KMS-11 (cell line): ENCODE measurements around the gene PRL.

ENCODE experiments used
- H2AFZ ChIP-seq: fragments of 200-600 bp; sonication (generic); 2 replicates; pipeline ENCODE4 v1.6.1; 2016; ENCODE audit warnings: antibody characterized with exemption, mixed run types, low read depth
- H3K27ac ChIP-seq: fragments of 200-600 bp; sonication (generic); 2 replicates; pipeline ENCODE4 v1.6.1; 2016; ENCODE audit warnings: mild to moderate bottlenecking, mixed run types
- H3K27me3 ChIP-seq: fragments of 200-600 bp; sonication (generic); 2 replicates; pipeline ENCODE4 v1.6.1; 2017; ENCODE audit warnings: mild to moderate bottlenecking, low read depth, mixed run types, moderate library complexity; ENCODE audit not compliant: insufficient read depth
- H3K36me3 ChIP-seq: fragments of 200-600 bp; sonication (generic); 2 replicates; pipeline ENCODE4 v1.6.1; 2017; ENCODE audit warnings: mild to moderate bottlenecking, mixed run types; ENCODE audit not compliant: insufficient read depth
- H3K4me1 ChIP-seq: fragments of 200-600 bp; sonication (generic); 2 replicates; pipeline ENCODE4 v1.6.1; 2016; ENCODE audit warnings: mild to moderate bottlenecking, low read depth, mixed run types; ENCODE audit not compliant: poor library complexity, severe bottlenecking
- H3K4me2 ChIP-seq: fragments of 200-600 bp; sonication (generic); 2 replicates; pipeline ENCODE4 v1.7.0; 2016; ENCODE audit warnings: mild to moderate bottlenecking, mixed run types
- H3K4me3 ChIP-seq: fragments of 200-600 bp; sonication (generic); IDR thresholded peaks from 2 replicates; pipeline ENCODE4 v1.6.1; 2017; ENCODE audit warnings: low read depth, low read length, mixed read lengths; ENCODE audit not compliant: insufficient read depth
- H3K79me2 ChIP-seq: fragments of 200-600 bp; sonication (generic); 2 replicates; pipeline ENCODE4 v1.6.1; 2016; ENCODE audit warnings: low read depth, mixed run types; ENCODE audit not compliant: insufficient read depth
- H3K9ac ChIP-seq: fragments of 200-600 bp; sonication (generic); 2 replicates; pipeline ENCODE4 v1.6.1; 2016; ENCODE audit warnings: mild to moderate bottlenecking, mixed run types
- H4K20me1 ChIP-seq: fragments of 200-600 bp; sonication (generic); 2 replicates; pipeline ENCODE4 v1.6.1; 2016; ENCODE audit warnings: mild to moderate bottlenecking, mixed run types; ENCODE audit not compliant: insufficient read depth
- CTCF ChIP-seq: fragments of 200-600 bp; sonication (generic); conservative IDR thresholded peaks from 2 replicates; pipeline ENCODE4 v1.6.1; 2017; ENCODE audit warnings: low read depth, mild to moderate bottlenecking, antibody characterized with exemption, low read length, moderate library complexity, mixed read lengths

The PRL gene

GRCh38 chr6:22306741-22307466 is 10.1 kb upstream of the PRL start:
- Histone ChIP-seq H4K20me1 (no peaks in the 10 kb centered on the region), H2AFZ (no peak overlapping the region), H3K79me2 (no peaks in the 10 kb centered on the region), H3K4me2 (no peak overlapping the region), H3K4me1 (no peaks in the 10 kb centered on the region), H3K27ac (no peak overlapping the region), H3K4me3 (no peak overlapping the region), H3K36me3 (no peaks in the 10 kb centered on the region), H3K27me3 (no peaks in the 10 kb centered on the region), H3K9ac (no peak overlapping the region)
- no peak for TF ChIP-seq CTCF

- H3K27me3 ChIP-seq, result no peaks in the 10 kb centered on the region
- no peaks in the 10 kb centered on the region for H3K79me2 ChIP-seq
- no peak overlapping the region for H3K27ac ChIP-seq
- H3K4me3 ChIP-seq, result no peak overlapping the region
- no peak for TF ChIP-seq CTCF
- H2AFZ ChIP-seq, result no peak overlapping the region
- H3K9ac ChIP-seq, result no peak overlapping the region
- no peaks in the 10 kb centered on the region for H3K36me3 ChIP-seq
- no peaks in the 10 kb centered on the region for H4K20me1 ChIP-seq
- no peak overlapping the region for H3K4me2 ChIP-seq
- H3K4me1 ChIP-seq, result no peaks in the 10 kb centered on the region
These were observed 6.0 kb upstream of the PRL start for GRCh38 chr6:22302838-22303237.

GRCh38 chr6:22300273-22300998 is 3.6 kb upstream of the PRL start:
- Histone ChIP-seq H3K4me1 (no peaks in the 10 kb centered on the region), H4K20me1 (no peaks in the 10 kb centered on the region), H3K9ac (no peak overlapping the region), H3K27ac (no peak overlapping the region), H3K79me2 (no peaks in the 10 kb centered on the region), H2AFZ (no peak overlapping the region), H3K4me2 (no peak overlapping the region), H3K36me3 (no peaks in the 10 kb centered on the region), H3K27me3 (no peaks in the 10 kb centered on the region), H3K4me3 (no peak overlapping the region)
- TF ChIP-seq CTCF, result no peak

GRCh38 chr6:22298475-22298890 is 1.6 kb upstream of the PRL start:
- no peaks in the 10 kb centered on the region for H4K20me1 ChIP-seq

More at GRCh38 chr6:22298475-22298890, 1.6 kb upstream of the PRL start:
- H2AFZ ChIP-seq, result no peak overlapping the region
- no peaks in the 10 kb centered on the region for H3K4me1 ChIP-seq
- H3K27me3 ChIP-seq, result no peaks in the 10 kb centered on the region
- no peak overlapping the region for H3K27ac ChIP-seq
- no peak for TF ChIP-seq CTCF
- H3K79me2 ChIP-seq, result no peaks in the 10 kb centered on the region
- no peak overlapping the region for H3K4me2 ChIP-seq
- H3K36me3 ChIP-seq, result no peaks in the 10 kb centered on the region
- H3K4me3 ChIP-seq, result no peak overlapping the region
- no peak overlapping the region for H3K9ac ChIP-seq
